GDM1 (cell line): ENCODE data around the gene TAB3.

ENCODE experiments used
- DNase-seq: peaks from one replicate; lab custom pipeline; 2025; lab: John Stamatoyannopoulos, UW

TAB3 gene, protein sequence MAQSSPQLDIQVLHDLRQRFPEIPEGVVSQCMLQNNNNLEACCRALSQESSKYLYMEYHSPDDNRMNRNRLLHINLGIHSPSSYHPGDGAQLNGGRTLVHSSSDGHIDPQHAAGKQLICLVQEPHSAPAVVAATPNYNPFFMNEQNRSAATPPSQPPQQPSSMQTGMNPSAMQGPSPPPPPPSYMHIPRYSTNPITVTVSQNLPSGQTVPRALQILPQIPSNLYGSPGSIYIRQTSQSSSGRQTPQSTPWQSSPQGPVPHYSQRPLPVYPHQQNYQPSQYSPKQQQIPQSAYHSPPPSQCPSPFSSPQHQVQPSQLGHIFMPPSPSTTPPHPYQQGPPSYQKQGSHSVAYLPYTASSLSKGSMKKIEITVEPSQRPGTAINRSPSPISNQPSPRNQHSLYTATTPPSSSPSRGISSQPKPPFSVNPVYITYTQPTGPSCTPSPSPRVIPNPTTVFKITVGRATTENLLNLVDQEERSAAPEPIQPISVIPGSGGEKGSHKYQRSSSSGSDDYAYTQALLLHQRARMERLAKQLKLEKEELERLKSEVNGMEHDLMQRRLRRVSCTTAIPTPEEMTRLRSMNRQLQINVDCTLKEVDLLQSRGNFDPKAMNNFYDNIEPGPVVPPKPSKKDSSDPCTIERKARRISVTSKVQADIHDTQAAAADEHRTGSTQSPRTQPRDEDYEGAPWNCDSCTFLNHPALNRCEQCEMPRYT

GRCh38 chrX:30889147-30890140, at the start of gene TAB3:
TSS of gene TAB3 (minus strand) at chrX:30889254. CDS start at chrX:30859588, 29,666 bp downstream.
- DNase-seq, result peak; percentile 95

DNA sequence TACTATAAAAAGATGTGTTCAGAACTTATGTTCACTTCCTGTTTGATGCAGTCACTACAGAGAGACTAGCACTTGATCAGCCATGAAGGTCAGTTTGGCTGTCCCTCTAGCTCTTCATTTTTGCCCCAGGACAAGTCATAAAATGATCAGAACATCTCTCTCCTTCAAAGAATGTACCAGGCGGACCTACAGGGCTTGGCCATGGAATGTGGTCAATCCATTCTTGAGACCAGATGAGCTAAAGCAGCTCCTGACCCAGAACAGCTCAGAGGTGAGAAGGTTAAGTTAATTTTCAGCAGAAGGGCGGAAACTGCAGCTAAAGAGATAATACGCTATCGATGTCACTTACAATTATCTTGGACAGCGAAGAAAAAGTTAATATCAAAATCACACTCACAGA, 49.2 kb upstream of the TAB3 start:
- no peak for DNase-seq

DNA sequence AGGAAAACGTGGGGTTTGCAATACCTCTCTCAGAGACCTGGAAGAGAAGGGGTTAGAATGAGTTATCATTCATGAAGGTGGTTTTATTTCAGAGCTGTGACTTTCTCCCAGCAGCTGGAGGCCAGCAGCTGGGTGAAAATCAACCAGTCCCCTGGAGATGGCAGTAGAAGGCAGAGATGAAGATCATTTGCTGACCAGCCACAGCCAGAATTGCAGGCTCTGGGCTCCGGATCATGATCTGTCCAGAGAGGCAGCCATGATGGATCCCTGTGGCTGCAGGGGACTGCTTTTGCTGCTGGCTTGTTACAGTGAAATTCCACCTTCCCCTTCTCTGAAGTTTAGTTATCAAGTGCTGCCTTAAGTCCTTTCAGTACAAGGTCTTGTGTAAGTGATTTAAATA, 46.9 kb upstream of the TAB3 start:
- DNase-seq, result no peak

- no peak for DNase-seq
These were observed 42.9 kb upstream of the TAB3 start for GRCh38 chrX:30931920-30932319.

DNA sequence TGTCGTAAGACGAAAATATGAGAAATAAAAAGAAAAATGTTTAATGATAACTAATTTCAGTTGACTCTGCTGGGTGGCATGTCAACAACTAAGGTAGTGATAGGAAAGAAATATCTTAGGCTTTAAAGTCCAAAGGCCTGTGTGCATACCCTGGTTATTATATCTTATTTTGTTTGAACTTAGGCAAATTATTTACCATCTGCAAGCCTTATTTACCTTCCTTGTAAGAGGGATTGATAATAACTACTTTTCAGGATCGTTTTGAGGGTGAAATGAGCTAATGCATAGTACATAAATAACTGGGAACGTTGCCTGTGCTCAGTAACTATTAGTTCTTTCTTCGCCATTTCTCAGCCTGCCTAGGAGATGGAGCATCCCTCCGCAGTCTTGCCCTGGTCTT, 41.6 kb upstream of the TAB3 start:
- DNase-seq, result no peak

GRCh38 chrX:30930143-30930542, 41.1 kb upstream of the TAB3 start:
- no peak for DNase-seq

- no peak for DNase-seq
These were observed 31.2 kb upstream of the TAB3 start for GRCh38 chrX:30920271-30920670.

GRCh38 chrX:30918480-30918879, 29.4 kb upstream of the TAB3 start:
- no peak for DNase-seq

- no peak for DNase-seq
These were observed 24.4 kb upstream of the TAB3 start for GRCh38 chrX:30913492-30913891.

- peak; percentile 73 for DNase-seq
These were observed 21.2 kb upstream of the TAB3 start for GRCh38 chrX:30910124-30910860.

DNA sequence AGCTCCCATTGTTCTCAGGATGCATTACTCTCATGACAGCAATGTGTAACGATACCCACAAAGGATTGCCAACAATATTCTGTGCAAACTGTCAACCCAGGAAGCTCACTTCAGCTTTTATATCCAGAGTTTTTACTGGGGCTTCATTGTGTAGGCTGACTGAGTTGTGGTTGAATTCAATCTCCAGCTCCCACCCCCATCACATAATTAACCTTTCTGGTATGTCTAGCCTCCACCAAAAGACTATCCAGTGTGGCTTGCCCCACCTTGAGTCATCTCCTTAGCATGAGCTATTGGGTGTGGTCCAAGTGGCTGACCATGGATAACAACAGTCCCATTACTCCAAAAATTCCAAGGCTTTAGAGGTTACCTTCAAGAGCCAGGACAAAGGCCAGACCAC, 17.7 kb upstream of the TAB3 start:
- DNase-seq, result no peak

DNA sequence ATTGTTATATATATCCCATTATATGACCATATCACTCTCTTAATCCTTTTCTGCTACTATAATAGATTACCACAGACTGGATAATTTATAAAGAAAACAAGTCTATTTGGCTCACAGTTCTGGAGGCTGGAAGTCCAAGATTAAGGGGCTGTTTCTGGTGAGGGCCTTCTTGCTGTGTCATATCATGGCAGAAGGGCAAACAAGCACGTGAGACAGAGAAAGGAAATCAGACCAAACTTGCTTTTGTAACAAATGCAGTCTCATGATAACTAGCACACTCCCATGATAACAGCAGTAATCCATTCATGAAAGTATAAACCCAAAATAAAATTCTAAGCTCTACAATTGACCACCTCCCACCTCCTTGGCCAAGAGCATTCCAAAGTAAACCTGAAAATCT, 16.3 kb upstream of the TAB3 start:
- DNase-seq, result no peak

- DNase-seq, result no peak
These were observed 15.6 kb upstream of the TAB3 start for GRCh38 chrX:30904632-30905031.

DNA sequence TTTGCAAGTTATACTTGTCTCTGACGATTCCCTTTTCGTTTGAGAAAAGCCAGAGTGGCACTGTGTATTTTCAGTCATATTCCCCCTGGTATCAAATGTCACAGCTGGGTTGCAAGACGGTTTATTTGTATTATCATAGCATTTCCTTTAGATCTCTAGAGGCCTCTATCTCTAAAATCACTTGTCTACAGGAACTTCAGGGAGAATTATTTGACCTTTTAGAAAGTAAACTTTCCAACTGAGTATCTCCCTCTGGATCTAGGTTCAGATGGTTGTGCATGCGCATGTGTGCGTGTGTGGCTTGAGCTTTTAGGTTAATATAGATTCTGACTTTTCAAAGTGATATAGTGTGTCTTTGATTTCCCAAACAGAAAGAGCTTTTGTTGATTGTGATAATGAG, 15.1 kb upstream of the TAB3 start:
- no peak for DNase-seq

DNA sequence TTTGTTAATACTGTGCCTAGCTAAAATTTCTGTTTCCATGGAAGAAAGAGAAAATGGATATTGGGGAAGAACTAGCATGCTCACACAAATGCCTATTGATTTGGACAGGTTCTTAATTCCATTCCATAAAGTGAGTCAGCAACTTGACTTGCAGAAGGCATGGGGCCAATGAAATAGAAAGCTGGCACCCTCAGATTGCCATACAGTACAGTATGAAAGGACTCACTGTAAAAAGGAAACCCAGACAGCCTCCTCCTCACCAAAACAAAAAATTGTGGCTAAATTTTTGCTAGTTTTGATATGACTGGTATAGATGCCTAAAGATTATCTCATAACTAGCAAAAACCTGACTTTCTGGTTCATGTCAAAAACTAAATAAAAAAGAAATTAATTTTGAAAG, 11.2 kb upstream of the TAB3 start:
- no peak for DNase-seq

DNA sequence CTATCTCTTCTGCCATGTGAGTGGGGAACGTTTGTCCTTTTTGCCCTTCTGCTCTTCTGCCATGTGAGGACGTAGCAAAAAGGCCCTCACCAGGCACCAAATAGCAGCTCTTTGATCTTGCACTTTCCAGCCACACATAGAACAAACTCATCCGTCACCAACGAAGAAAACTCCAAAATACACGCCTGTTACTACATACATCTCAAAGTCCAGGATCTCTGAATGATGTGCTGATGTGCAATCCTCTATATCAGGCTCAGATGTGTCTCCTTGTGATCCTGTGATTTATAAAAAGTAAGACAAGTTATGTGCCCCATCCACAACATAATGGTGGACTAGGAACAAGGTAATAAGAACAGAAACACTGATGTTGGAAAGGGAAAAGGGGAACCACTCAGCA, 9.8 kb upstream of the TAB3 start:
- no peak for DNase-seq

- DNase-seq, result no peak
These were observed 6.3 kb upstream of the TAB3 start for GRCh38 chrX:30895370-30895769.

GRCh38 chrX:30893206-30893605, 4.2 kb upstream of the TAB3 start:
- DNase-seq, result no peak

DNA sequence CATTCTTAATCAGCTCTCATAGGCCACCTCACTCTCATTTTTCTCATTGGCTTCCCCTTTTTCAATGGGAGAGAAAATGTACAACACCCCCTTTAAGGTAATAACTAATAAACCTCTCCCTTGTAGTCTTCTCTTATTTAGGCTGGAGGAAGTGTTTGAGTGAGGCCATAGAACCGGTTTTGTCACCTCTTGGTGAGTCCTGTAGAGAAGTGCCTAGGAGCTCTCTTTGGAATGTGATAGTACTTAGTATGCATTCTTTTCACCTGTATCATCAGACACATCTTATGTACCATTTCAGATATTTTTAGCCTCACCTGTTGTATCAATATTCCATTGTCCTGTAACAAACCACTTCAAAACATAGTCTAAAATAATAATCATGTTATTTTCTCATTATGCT, 3.5 kb upstream of the TAB3 start:
- DNase-seq, result no peak

- DNase-seq, result peak; percentile 8
These were observed 418 bp downstream of the TAB3 start for GRCh38 chrX:30888526-30889146.

- DNase-seq, result no peak
These were observed 1.3 kb downstream of the TAB3 start for GRCh38 chrX:30887721-30888120.
